PC-3 (cell line): Measurements from ENCODE around the gene BBOF1. TPM values are rescaled to one million over a fixed set of nuclear protein-coding genes. Genes with fewer than 3 reads are reported as not detected.

Experiments used
- total RNA-seq: library from RNA; depleted of rRNA; stranded (reverse); fragments of >200 nt; gene quantifications from 2 replicates; pipeline ENCODE4 v1.2.3, GENCODE V29; 2014; rRNA removed

The BBOF1 gene
- total RNA-seq, 1 experiment from 2014 or later: 1.5 TPM

Other genes starting within 250 kb of the BBOF1 start
- gene PTGR2, start 167.5 kb upstream of the BBOF1 start, total RNA-seq: 6.2 and 7.9 TPM in 2 replicates
- 44.9 and 46.8 TPM in 2 replicates for gene ZNF410, start 132.5 kb upstream of the BBOF1 start, total RNA-seq
- 2.8 and 3.5 TPM in 2 replicates for gene FAM161B, start 69.3 kb upstream of the BBOF1 start, total RNA-seq
- gene COQ6, start 69.0 kb upstream of the BBOF1 start, total RNA-seq: 33.2 and 40.3 TPM in 2 replicates
- 7.9 and 11.2 TPM in 2 replicates for gene ENTPD5, start 61 bp upstream of the BBOF1 start, total RNA-seq
- gene ALDH6A1, start 65.1 kb downstream of the BBOF1 start, total RNA-seq: 5.0 and 5.4 TPM in 2 replicates
- 8.4 and 9.3 TPM in 2 replicates for gene LIN52, start 65.6 kb downstream of the BBOF1 start, total RNA-seq
- gene VSX2, start 220.1 kb downstream of the BBOF1 start, total RNA-seq: not detected in 2 replicates